CD4-positive, alpha-beta T cell (primary cell): ENCODE measurements around the gene LINC00237. TPM values are rescaled to one million over a fixed set of nuclear protein-coding genes. Genes with fewer than 3 reads are reported as not detected.

ENCODE experiments used
- ATAC-seq: fragments of 200-7000 bp; cut with Tn5 transposase; one replicate; pipeline ENCODE4 v1.10.0; 2022; ENCODE audit warnings: mild to moderate bottlenecking; ENCODE audit not compliant: poor library complexity
- CTCF ChIA-PET: fragments of 350-600 bp; sonication (Branson Sonifier 250); formaldehyde crosslinking; loops from one replicate; lab custom pipeline; 2021; ENCODE audit warnings: antibody characterized with exemption, inconsistent platforms; lab: Charles Lee
- POLR2A ChIA-PET: fragments of 350-600 bp; sonication (Branson Sonifier 250); formaldehyde crosslinking; loops from one replicate; lab custom pipeline; 2021; ENCODE audit warnings: antibody characterized with exemption, inconsistent platforms; lab: Charles Lee
- DNase-seq, 14 experiments: peaks; one replicate each; pipeline ENCODE4 v3.0.0-alpha.2; 2013 to 2020; ENCODE audit warnings: mixed read lengths in 2 of 14
- H3K27ac ChIP-seq, 2 donors: one replicate each; pipeline versions ENCODE4 v1.5.1 to v1.7.0; 2013; ENCODE audit warnings: low read length in 2 of 2, low read depth in 1 of 2, mild to moderate bottlenecking in 1 of 2
- H3K27me3 ChIP-seq, 2 experiments: 1 replicate in 1 of 2; 2 replicates in 1 of 2; pipeline versions ENCODE4 v1.6.1 to v1.7.0; 2013; ENCODE audit warnings: low read length in 2 of 2, control low read depth in 1 of 2, mild to moderate bottlenecking in 1 of 2, moderate library complexity in 1 of 2; ENCODE audit not compliant: insufficient read depth in 2 of 2, control insufficient read depth in 1 of 2
- H3K36me3 ChIP-seq: one replicate; pipeline ENCODE4 v1.6.1; 2013; ENCODE audit warnings: low read length, control low read depth; ENCODE audit not compliant: insufficient read depth
- H3K4me1 ChIP-seq: one replicate; pipeline ENCODE4 v1.6.1; 2013; ENCODE audit warnings: low read length, control low read depth; ENCODE audit not compliant: insufficient read depth
- H3K4me3 ChIP-seq: one replicate; pipeline ENCODE4 v1.5.1; 2013; ENCODE audit warnings: mild to moderate bottlenecking, low read length, moderate library complexity
- H3K9me3 ChIP-seq, 2 experiments: 1 replicate in 1 of 2; 2 replicates in 1 of 2; pipeline versions ENCODE4 v1.6.1 to v1.7.0; 2013; ENCODE audit warnings: low read length in 2 of 2, mild to moderate bottlenecking in 2 of 2, control low read depth in 1 of 2, moderate library complexity in 1 of 2; ENCODE audit not compliant: control insufficient read depth in 1 of 2, insufficient read depth in 1 of 2
- H3K27ac Mint-ChIP-seq: one replicate; pipeline ENCODE4 v1.8.0; 2020; ENCODE audit warnings: mixed read lengths
- H3K27me3 Mint-ChIP-seq: one replicate; pipeline ENCODE4 v1.8.0; 2021; ENCODE audit warnings: mixed read lengths
- H3K36me3 Mint-ChIP-seq: one replicate; pipeline ENCODE4 v1.8.0; 2021; ENCODE audit warnings: low read depth, mixed read lengths
- H3K4me1 Mint-ChIP-seq: one replicate; pipeline ENCODE4 v1.8.0; 2021; ENCODE audit warnings: low read depth, mixed read lengths
- H3K4me3 Mint-ChIP-seq: one replicate; pipeline ENCODE4 v1.8.0; 2020; ENCODE audit warnings: mild to moderate bottlenecking, mixed read lengths
- H3K9me3 Mint-ChIP-seq: one replicate; pipeline ENCODE4 v1.8.0; 2020; ENCODE audit warnings: mixed read lengths
- CTCF ChIP-seq: fragments of 200-600 bp; IDR thresholded peaks from one replicate; pipeline ENCODE4 v1.8.0; 2022; ENCODE audit warnings: antibody characterized with exemption, mild to moderate bottlenecking
- intact Hi-C, 2 experiments: fragments of 100-400 bp; cut with DNase I in 1 of 2; cut with micrococcal nuclease in 1 of 2; formaldehyde crosslinking; loops; one replicate each; pipeline versions ENCODE4 v1.15.1 to v1.9.0; 2023 to 2025; cut with DNase I, micrococcal nuclease
- polyA plus RNA-seq, 2 donors: library from polyadenylated mRNA; unstranded; fragments of 120-200 nt; gene quantifications; one replicate each; pipeline ENCODE4 v1.2.1, GENCODE V29; 2013
- total RNA-seq, 174 experiments: library from RNA in 2 of 174; stranded (reverse) in 2 of 174; gene quantifications; one replicate each; pipeline ENCODE4 v1.2.3 and lab custom pipeline; 2021 to 2026

LINC00237 gene
- not detected for total RNA-seq
- not detected for polyA plus RNA-seq (2013, experiment 1 of 2)
- polyA plus RNA-seq (2013, experiment 2 of 2), result not detected
- 0 to 0.23 (median 0) reads per million in 172 experiments for total RNA-seq (lab: John Stamatoyannopoulos, UW)

GRCh38 chr20:21106171-21107017, at the start of gene LINC00237:
LINC00237 (minus strand) TSS chr20:21106358.
- POLR2A ChIA-PET, result no interaction called here
- peaks cover 94% of the 10 kb centered on the region for H3K27me3 Mint-ChIP-seq
- peaks cover 66 to 82% of the 10 kb centered on the region in 2 experiments for H3K27me3 ChIP-seq

GRCh38 chr20:21155268-21155667, 49.1 kb upstream of the LINC00237 start:
- Mint-ChIP-seq H3K9me3 (peaks cover under 1% of the 10 kb centered on the region), H3K27ac (no peak overlapping the region), H3K27me3 (no peaks in the 10 kb centered on the region), H3K36me3 (peaks cover 55% of the 10 kb centered on the region), H3K4me3 (no peak overlapping the region), H3K4me1 (no peaks in the 10 kb centered on the region)
- Histone ChIP-seq H3K27ac (no peak overlapping the region), H3K4me3 (no peak overlapping the region), H3K9me3 (no peaks in the 10 kb centered on the region), H3K27me3 (no peaks in the 10 kb centered on the region), H3K4me1 (no peaks in the 10 kb centered on the region), H3K36me3 (no peaks in the 10 kb centered on the region)
- intact Hi-C loops, result no loop called here
- TF ChIP-seq CTCF, result no peak
- no peak for DNase-seq
- CTCF ChIA-PET, result interaction anchor here (0.6 kb wide), 1 partner anchor 8 kb away, joined by 4 read pairs; no protein-coding TSS in a partner anchor
- POLR2A ChIA-PET, result no interaction called here
- no peak for ATAC-seq

More at GRCh38 chr20:21106171-21107017, at the start of gene LINC00237:
- CTCF ChIA-PET, result no interaction called here
- Histone ChIP-seq H3K4me3 (no peak within 1 kb of the TSS), H3K4me1 (peaks cover 42% of the 10 kb centered on the region), H3K9me3 (peaks cover 0 to 47% of the 10 kb centered on the region in 2 experiments), H3K27ac (no peak within 1 kb of the TSS), H3K36me3 (no peaks in the 10 kb centered on the region)
- peaks cover 29% of the 10 kb centered on the region for H3K4me1 Mint-ChIP-seq
- ATAC-seq (no peak), DNase-seq (peak in 1 of 14 experiments; percentile 15)
- intact Hi-C loops, result loop anchor here (1.0 to 10.0 kb wide), 4 partner anchors 15 to 401 kb away; partner anchors contain the start of gene NKX2-4 (in 2 of the 2)
- TF ChIP-seq CTCF, result no peak
- no peak within 1 kb of the TSS for H3K4me3 Mint-ChIP-seq
- no peak within 1 kb of the TSS for H3K27ac Mint-ChIP-seq
- H3K9me3 Mint-ChIP-seq, result peaks cover 3% of the 10 kb centered on the region
- no peaks in the 10 kb centered on the region for H3K36me3 Mint-ChIP-seq

GRCh38 chr20:21154692-21155091, 48.5 kb upstream of the LINC00237 start:
- DNase-seq, result no peak
- H3K27ac Mint-ChIP-seq, result no peak overlapping the region
- no peak for ATAC-seq
- H3K9me3 Mint-ChIP-seq, result no peaks in the 10 kb centered on the region
- Histone ChIP-seq H3K27me3 (no peaks in the 10 kb centered on the region), H3K36me3 (no peaks in the 10 kb centered on the region), H3K4me1 (no peaks in the 10 kb centered on the region), H3K4me3 (no peak overlapping the region), H3K9me3 (no peaks in the 10 kb centered on the region), H3K27ac (no peak overlapping the region)
- POLR2A ChIA-PET, result no interaction called here
- no peak for TF ChIP-seq CTCF
- peaks cover 52% of the 10 kb centered on the region for H3K36me3 Mint-ChIP-seq
- no peak overlapping the region for H3K4me3 Mint-ChIP-seq
- intact Hi-C loops, result no loop called here
- H3K27me3 Mint-ChIP-seq, result no peaks in the 10 kb centered on the region
- CTCF ChIA-PET, result no interaction called here
- H3K4me1 Mint-ChIP-seq, result no peaks in the 10 kb centered on the region
